Stomach (tissue), 9 donors: Measurements from ENCODE around the gene B3GNT7. TPM values are rescaled to one million over a fixed set of nuclear protein-coding genes. Genes with fewer than 3 reads are reported as not detected.
A peak's percentile ranks its signal among the peaks of the same experiment; 100 is the strongest.

Source experiments
- DNase-seq, 2 donors: peaks; one replicate each; pipeline versions ENCODE4 v3.0.0 to v3.0.0-alpha.2; 2013 to 2019
- H3K27ac ChIP-seq, 5 donors: fragments of 200-600 bp in 4 of 5; sonication (generic) in 4 of 5; one replicate each; pipeline ENCODE4 v1.5.1; 2013 to 2019; ENCODE audit warnings: mild to moderate bottlenecking in 1 of 5, moderate library complexity in 1 of 5
- H3K27me3 ChIP-seq, 3 donors: fragments of 200-600 bp; sonication (generic); one replicate each; pipeline ENCODE4 v1.5.1; 2017 to 2019; ENCODE audit warnings: mixed run types in 1 of 3
- H3K36me3 ChIP-seq, 4 donors: fragments of 200-600 bp; sonication (generic); 1 replicate in 3 of 4; 2 replicates in 1 of 4; pipeline ENCODE4 v1.5.1; 2016 to 2019
- H3K4me1 ChIP-seq, 4 donors: fragments of 200-600 bp; sonication (generic); one replicate each; pipeline ENCODE4 v1.5.1; 2016 to 2019
- H3K4me3 ChIP-seq, 4 donors: fragments of 200-600 bp; sonication (generic) in 3 of 4; one replicate each; pipeline ENCODE4 v1.5.1; 2016 to 2019; ENCODE audit warnings: mild to moderate bottlenecking in 1 of 4
- H3K9me3 ChIP-seq, 4 donors: fragments of 200-600 bp; sonication (generic); one replicate each; pipeline ENCODE4 v1.5.1; 2016 to 2019
- CTCF ChIP-seq, 7 experiments: fragments of 450-650 bp in 4 of 7; fragments of 200-600 bp in 3 of 7; sonication (generic) in 3 of 7; IDR thresholded peaks; one replicate each; pipeline ENCODE4 v1.5.1; 2016 to 2019; ENCODE audit warnings: antibody characterized with exemption in 7 of 7, control low read depth in 2 of 7, mild to moderate bottlenecking in 1 of 7
- EP300 ChIP-seq: sonication (generic); formaldehyde crosslinking; IDR thresholded peaks from one replicate; pipeline ENCODE4 v1.6.1; 2017; ENCODE audit warnings: antibody characterized with exemption
- POLR2A ChIP-seq, 4 donors: fragments of 450-650 bp; IDR thresholded peaks; one replicate each; pipeline ENCODE4 v1.6.1; 2016; ENCODE audit warnings: antibody characterized with exemption in 4 of 4, control low read depth in 2 of 4, mild to moderate bottlenecking in 1 of 4, moderate library complexity in 1 of 4
- POLR2AphosphoS5 ChIP-seq, 3 donors: sonication (generic); formaldehyde crosslinking; IDR thresholded peaks; one replicate each; pipeline ENCODE4 v1.6.1; 2016; ENCODE audit warnings: antibody characterized with exemption in 3 of 3
- WGBS, 5 donors: extraction: QIAGEN DNeasy Blood & Tissue Kit in 3 of 5; methylation state at CpG; one replicate each; pipeline versions ENCODE4 v1.1.5 to v1.1.7; 2013 to 2018; 5-methylcytosine and 5-hydroxymethylcytosine counted together
- intact Hi-C: fragments of 100-400 bp; cut with DNase I; formaldehyde crosslinking; loops from one replicate; pipeline ENCODE4 v1.15.1; 2023; ENCODE audit warnings: low total_unique reads
- polyA plus RNA-seq, 3 donors: library from polyadenylated mRNA; stranded (reverse); fragments of 200-250 nt; gene quantifications; one replicate each; pipeline ENCODE4 v1.2.3, GENCODE V29; 2013
- total RNA-seq, 5 donors: library from RNA; depleted of rRNA; stranded (reverse); fragments of >200 nt; gene quantifications; one replicate each; pipeline versions ENCODE4 v1.1.0 to v1.2.3, GENCODE V29; 2014 to 2016
- donor health status: healthy with polysubstance abuse.
- donor health status: Bipolar disorder and iron deficiency.
- donor health status: healthy.

B3GNT7 gene
- total and polyA plus RNA-seq, 8 donors = 1.9 to 156 (median 16.3) TPM

DNA sequence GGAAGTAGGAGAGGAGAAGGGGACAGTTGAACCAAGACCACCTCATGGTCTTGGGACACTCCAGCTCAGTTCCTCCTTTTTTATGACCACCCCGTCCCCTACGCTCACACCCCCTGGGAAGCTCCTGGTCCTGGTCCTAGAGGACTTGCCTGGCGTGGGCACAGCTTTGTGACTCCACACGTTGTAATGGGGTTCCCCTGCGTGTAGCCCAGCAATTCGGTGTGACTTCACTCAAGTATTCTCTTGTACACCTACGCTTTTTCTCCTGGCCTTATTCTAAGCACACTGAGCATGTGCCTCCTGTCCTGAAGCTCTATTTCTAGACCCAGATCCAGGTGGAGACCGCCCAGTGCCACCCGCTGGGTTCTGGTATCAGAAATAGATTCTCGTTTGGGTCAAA lies 36.1 kb upstream of the B3GNT7 start:
- intact Hi-C loops = no loop called here
- Histone ChIP-seq H3K4me3 (no peak overlapping the region), H3K27ac (no peak overlapping the region), H3K36me3 (peaks cover 0 to 47% (median 27%) of the 10 kb centered on the region in 4 donors), H3K9me3 (no peaks in the 10 kb centered on the region), H3K27me3 (no peaks in the 10 kb centered on the region), H3K4me1 (peaks cover 0 to 17% (median 9%) of the 10 kb centered on the region in 4 donors)
- 93 to 95% (median 93%) methylated on average over 10 of the region's 10 CpGs for WGBS, 5 donors
- no peak for TF ChIP-seq CTCF (IDR thresholded peaks at IDR 0.05)
- no peak for DNase-seq

- TF ChIP-seq POLR2AphosphoS5 (IDR thresholded peaks at IDR 0.05) (no peak), CTCF (IDR thresholded peaks at IDR 0.05) (no peak), EP300 (no peak), POLR2A (IDR thresholded peaks at IDR 0.05) (no peak)
- intact Hi-C loops = no loop called here
- no peaks in the 10 kb centered on the region for H3K9me3 ChIP-seq
- H3K27ac ChIP-seq = no peak overlapping the region
- no peak for DNase-seq
- WGBS, 5 donors = 79 to 93% (median 90%) methylated on average over 11 of the region's 11 CpGs
- no peaks in the 10 kb centered on the region for H3K27me3 ChIP-seq
- no peak overlapping the region for H3K4me3 ChIP-seq
- peaks cover 0 to 51% (median 27%) of the 10 kb centered on the region in 4 donors for H3K36me3 ChIP-seq
- peaks cover 0 to 17% (median 9%) of the 10 kb centered on the region in 4 donors for H3K4me1 ChIP-seq
Measured at GRCh38 chr2:231359948-231360347, 35.6 kb upstream of the B3GNT7 start.

- H3K27ac ChIP-seq = peak overlapping the region in 1 of 5 donors; percentile 12
- no peaks in the 10 kb centered on the region for H3K9me3 ChIP-seq
- TF ChIP-seq POLR2AphosphoS5 (IDR thresholded peaks at IDR 0.05) = peak in 1 of 3 donors; percentile 3
- no peak for TF ChIP-seq CTCF (IDR thresholded peaks at IDR 0.05)
- no peak for TF ChIP-seq EP300
- H3K27me3 ChIP-seq = no peaks in the 10 kb centered on the region
- DNase-seq = peak; percentile 33 to 55
- intact Hi-C loops = no loop called here
- 44 to 68% (median 52%) methylated on average over 7 to 11 of the region's 11 CpGs for WGBS, 5 donors
- H3K4me1 ChIP-seq = peaks cover 0 to 17% (median 9%) of the 10 kb centered on the region in 4 donors
- peaks cover 0 to 51% (median 27%) of the 10 kb centered on the region in 4 donors for H3K36me3 ChIP-seq
- no peak overlapping the region for H3K4me3 ChIP-seq
Measured at GRCh38 chr2:231360401-231360800, 35.1 kb upstream of the B3GNT7 start.

DNA sequence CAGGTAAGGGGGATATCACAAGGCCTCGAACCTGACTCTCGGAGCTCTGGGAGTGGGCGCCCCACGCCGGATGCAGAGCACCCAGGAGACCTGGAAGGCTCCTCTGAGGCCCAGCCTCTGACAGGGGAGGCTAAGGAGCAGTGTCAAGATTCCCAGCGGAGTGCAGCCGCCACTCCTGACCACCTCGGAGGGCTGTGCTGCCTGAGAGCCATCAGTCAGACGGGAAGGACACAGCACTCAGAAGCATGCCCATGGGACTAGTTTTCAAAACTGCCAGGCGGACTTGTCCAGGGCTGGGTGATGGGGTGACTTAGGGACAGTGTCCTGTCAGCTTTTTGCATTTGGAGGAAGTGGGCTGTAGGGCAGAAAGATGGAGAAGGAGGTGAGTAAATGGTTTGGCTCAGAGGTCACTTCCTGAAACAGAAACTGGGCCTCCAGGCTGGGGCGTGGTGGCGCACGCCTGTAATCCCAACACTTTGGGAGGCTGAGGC lies 34.6 kb upstream of the B3GNT7 start:
- Histone ChIP-seq H3K9me3 (no peaks in the 10 kb centered on the region), H3K4me3 (no peak overlapping the region), H3K4me1 (peaks cover 0 to 17% (median 9%) of the 10 kb centered on the region in 4 donors), H3K36me3 (peaks cover 0 to 51% (median 26%) of the 10 kb centered on the region in 4 donors), H3K27ac (peak overlapping the region in 1 of 5 donors; percentile 12), H3K27me3 (no peaks in the 10 kb centered on the region)
- peak in 1 of 2 donors; percentile 20 for DNase-seq
- 93 to 96% (median 95%) methylated on average over 10 to 13 of the region's 13 CpGs for WGBS, 5 donors
- TF ChIP-seq POLR2AphosphoS5 (IDR thresholded peaks at IDR 0.05) = no peak
- TF ChIP-seq POLR2A (IDR thresholded peaks at IDR 0.05) = no peak
- no peak for TF ChIP-seq EP300
- TF ChIP-seq CTCF (IDR thresholded peaks at IDR 0.05) = no peak
- intact Hi-C loops = no loop called here
